CD4-positive, alpha-beta T cell treated with Interleukin-6 at 100 ng/mL for 8 hours (primary cell): ENCODE data around the gene BRSK2.
"Not testable (repeated sequence)": the region's sequence is repeated elsewhere in the genome, so short reads cannot be mapped to it uniquely, and the experiment has no call there.

Source experiments
- DNase-seq: peaks from one replicate; pipeline ENCODE4 v3.0.0-alpha.2; 2020; ENCODE audit warnings: mixed read lengths, low spot score

Gene BRSK2

GRCh38 chr11:1500466-1501420 lies 111.0 kb downstream of the BRSK2 start:
- DNase-seq = no peak

- DNase-seq = no peak
These were observed 111.9 kb downstream of the BRSK2 start for GRCh38 chr11:1501421-1502167.

- DNase-seq = no peak
These were observed 112.6 kb downstream of the BRSK2 start for GRCh38 chr11:1502168-1502953.

- DNase-seq = no peak
These were observed 113.4 kb downstream of the BRSK2 start for GRCh38 chr11:1502954-1503707.

- DNase-seq = no peak
These were observed 114.0 kb downstream of the BRSK2 start for GRCh38 chr11:1503708-1504104.

- no peak for DNase-seq
These were observed 114.4 kb downstream of the BRSK2 start for GRCh38 chr11:1504138-1504537.

- DNase-seq = no peak
These were observed 115.0 kb downstream of the BRSK2 start for GRCh38 chr11:1504581-1505290.

- no peak for DNase-seq
These were observed 115.7 kb downstream of the BRSK2 start for GRCh38 chr11:1505480-1505879.

- no peak for DNase-seq
These were observed 117.2 kb downstream of the BRSK2 start for GRCh38 chr11:1506981-1507380.

- no peak for DNase-seq
These were observed 117.8 kb downstream of the BRSK2 start for GRCh38 chr11:1507381-1508140.

GRCh38 chr11:1508491-1508891 lies 118.8 kb downstream of the BRSK2 start:
- DNase-seq = no peak

GRCh38 chr11:1508986-1509385 lies 119.3 kb downstream of the BRSK2 start:
- no peak for DNase-seq

- no peak for DNase-seq
These were observed 120.0 kb downstream of the BRSK2 start for GRCh38 chr11:1509626-1510255.

GRCh38 chr11:1510351-1510750 lies 120.6 kb downstream of the BRSK2 start:
- not testable (repeated sequence) for DNase-seq

- DNase-seq = no peak
These were observed 121.2 kb downstream of the BRSK2 start for GRCh38 chr11:1510928-1511327.

GRCh38 chr11:1511937-1512496 lies 122.3 kb downstream of the BRSK2 start:
- no peak for DNase-seq
